Measurements from ENCODE around the gene HGFAC.

Gene HGFAC

DNA sequence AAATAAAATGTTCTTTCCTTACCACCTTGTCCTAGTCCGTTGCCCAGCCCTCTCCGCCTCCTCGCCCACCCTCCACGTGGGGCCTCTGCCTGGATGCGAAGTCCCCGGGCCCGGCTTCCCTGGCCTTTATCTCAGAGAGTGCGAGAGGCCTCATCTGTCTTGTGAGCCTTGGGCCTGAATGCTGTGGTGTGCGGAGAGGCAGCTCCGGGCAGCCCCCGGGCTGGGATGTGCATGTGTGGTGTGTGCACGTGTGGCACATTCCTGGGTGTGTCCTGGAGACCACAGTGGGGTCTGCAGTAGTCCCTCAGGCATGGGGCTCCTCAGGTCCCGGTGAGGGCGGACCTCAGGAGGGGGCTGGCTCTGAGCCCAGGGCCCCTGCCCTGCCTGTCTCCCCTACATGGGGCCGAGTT lies 52.7 kb downstream of the HGFAC start:
- H3K27me3 ChIP-seq (ENCODE audit: control insufficient read depth in 1 of 2, insufficient read depth in 2 of 2, low read length in 2 of 2), result peaks cover 34 to 44% of the 10 kb centered on the region in 2 donors
- no peak overlapping the region for H3K4me3 ChIP-seq (ENCODE audit: low read length in 2 of 2)
- H3K9me3 ChIP-seq (ENCODE audit: control insufficient read depth in 2 of 2, low read length in 2 of 2), result no peaks in the 10 kb centered on the region
- no peak overlapping the region for H3K27ac ChIP-seq (ENCODE audit: low read length)
- no peaks in the 10 kb centered on the region for H3K4me1 ChIP-seq (ENCODE audit: control insufficient read depth, insufficient read depth, low read length)
- no peak overlapping the region for H3K9ac ChIP-seq (ENCODE audit: low read length in 2 of 2)
- no peaks in the 10 kb centered on the region for H3K36me3 ChIP-seq (ENCODE audit: control insufficient read depth in 2 of 2, insufficient read depth in 2 of 2, low read length in 2 of 2)

- H3K4me3 ChIP-seq (ENCODE audit: low read length in 2 of 2), result no peak overlapping the region
- no peaks in the 10 kb centered on the region for H3K9me3 ChIP-seq (ENCODE audit: control insufficient read depth in 2 of 2, low read length in 2 of 2)
- H3K27ac ChIP-seq (ENCODE audit: low read length), result no peak overlapping the region
- no peak overlapping the region for H3K9ac ChIP-seq (ENCODE audit: low read length in 2 of 2)
- H3K27me3 ChIP-seq (ENCODE audit: control insufficient read depth in 1 of 2, insufficient read depth in 2 of 2, low read length in 2 of 2), result peaks cover 34 to 44% of the 10 kb centered on the region in 2 donors
- H3K4me1 ChIP-seq (ENCODE audit: control insufficient read depth, insufficient read depth, low read length), result no peaks in the 10 kb centered on the region
- H3K36me3 ChIP-seq (ENCODE audit: control insufficient read depth in 2 of 2, insufficient read depth in 2 of 2, low read length in 2 of 2), result no peaks in the 10 kb centered on the region
These were observed 53.6 kb downstream of the HGFAC start for GRCh38 chr4:3495204-3495975.

- no peaks in the 10 kb centered on the region for H3K9me3 ChIP-seq (ENCODE audit: control insufficient read depth in 2 of 2, low read length in 2 of 2)
- H3K4me3 ChIP-seq (ENCODE audit: low read length in 2 of 2), result no peak overlapping the region
- H3K9ac ChIP-seq (ENCODE audit: low read length in 2 of 2), result no peak overlapping the region
- H3K27me3 ChIP-seq (ENCODE audit: control insufficient read depth in 1 of 2, insufficient read depth in 2 of 2, low read length in 2 of 2), result peaks cover 34 to 44% of the 10 kb centered on the region in 2 donors
- no peak overlapping the region for H3K27ac ChIP-seq (ENCODE audit: low read length)
- no peaks in the 10 kb centered on the region for H3K4me1 ChIP-seq (ENCODE audit: control insufficient read depth, insufficient read depth, low read length)
- H3K36me3 ChIP-seq (ENCODE audit: control insufficient read depth in 2 of 2, insufficient read depth in 2 of 2, low read length in 2 of 2), result no peaks in the 10 kb centered on the region
These were observed 54.3 kb downstream of the HGFAC start for GRCh38 chr4:3496021-3496420.

- Histone ChIP-seq H3K27ac (ENCODE audit: low read length) (no peak overlapping the region), H3K4me3 (ENCODE audit: low read length in 2 of 2) (no peak overlapping the region), H3K27me3 (ENCODE audit: control insufficient read depth in 1 of 2, insufficient read depth in 2 of 2, low read length in 2 of 2) (peaks cover 27 to 37% of the 10 kb centered on the region in 2 donors), H3K4me1 (ENCODE audit: control insufficient read depth, insufficient read depth, low read length) (no peaks in the 10 kb centered on the region), H3K9me3 (ENCODE audit: control insufficient read depth in 2 of 2, low read length in 2 of 2) (no peaks in the 10 kb centered on the region), H3K9ac (ENCODE audit: low read length in 2 of 2) (no peak overlapping the region), H3K36me3 (ENCODE audit: control insufficient read depth in 2 of 2, insufficient read depth in 2 of 2, low read length in 2 of 2) (peaks cover 0 to 2% of the 10 kb centered on the region in 2 donors)
These were observed 55.3 kb downstream of the HGFAC start for GRCh38 chr4:3497095-3497494.

DNA sequence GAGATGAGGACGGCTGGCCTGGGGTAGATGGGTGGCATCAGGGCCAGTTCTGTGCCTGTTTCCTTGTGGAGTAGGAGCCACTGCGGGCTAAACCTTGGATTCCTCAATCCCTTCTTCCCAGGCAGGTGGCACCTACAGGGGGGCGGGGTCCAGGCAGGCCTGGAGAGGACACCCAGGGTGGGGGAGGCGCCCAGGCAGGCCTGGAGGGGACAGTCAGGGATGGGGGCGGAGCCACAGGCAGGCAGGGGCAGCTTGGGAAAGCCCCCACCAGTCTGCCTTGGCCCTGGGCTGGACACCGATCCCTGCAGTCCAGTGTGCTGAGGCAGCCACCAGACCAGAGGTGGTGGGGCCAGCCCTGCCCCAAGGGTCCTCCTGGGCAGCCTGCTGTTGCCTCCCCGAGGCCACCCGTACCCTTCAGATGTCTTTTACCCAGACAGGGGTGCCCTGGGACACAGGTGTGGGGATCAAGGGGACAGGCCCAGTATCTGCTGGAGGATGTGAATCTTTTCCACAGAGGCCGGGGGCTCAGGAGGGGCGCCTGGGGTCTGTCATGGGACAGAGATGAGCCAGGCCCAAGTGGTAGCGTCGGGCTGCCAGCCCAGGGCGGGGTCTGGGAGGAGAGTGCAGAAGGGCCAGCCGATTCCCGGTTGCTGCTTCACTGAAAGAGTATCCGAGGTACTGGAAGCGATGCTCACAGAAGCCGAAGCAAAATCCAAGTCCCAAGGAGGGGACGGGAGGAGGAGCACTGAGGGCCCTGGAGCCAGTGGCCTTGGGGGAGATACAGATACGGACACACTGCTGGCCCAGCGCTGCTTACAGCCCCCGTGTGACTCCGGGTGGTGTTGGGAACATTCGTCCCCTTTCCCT lies 56.0 kb downstream of the HGFAC start:
- H3K4me1 ChIP-seq (ENCODE audit: control insufficient read depth, insufficient read depth, low read length), result no peaks in the 10 kb centered on the region
- H3K36me3 ChIP-seq (ENCODE audit: control insufficient read depth in 2 of 2, insufficient read depth in 2 of 2, low read length in 2 of 2), result peaks cover 0 to 2% of the 10 kb centered on the region in 2 donors
- H3K27ac ChIP-seq (ENCODE audit: low read length), result no peak overlapping the region
- H3K9ac ChIP-seq (ENCODE audit: low read length in 2 of 2), result no peak overlapping the region
- no peak overlapping the region for H3K4me3 ChIP-seq (ENCODE audit: low read length in 2 of 2)
- peaks cover 23 to 30% of the 10 kb centered on the region in 2 donors for H3K27me3 ChIP-seq (ENCODE audit: control insufficient read depth in 1 of 2, insufficient read depth in 2 of 2, low read length in 2 of 2)
- H3K9me3 ChIP-seq (ENCODE audit: control insufficient read depth in 2 of 2, low read length in 2 of 2), result no peaks in the 10 kb centered on the region

DNA sequence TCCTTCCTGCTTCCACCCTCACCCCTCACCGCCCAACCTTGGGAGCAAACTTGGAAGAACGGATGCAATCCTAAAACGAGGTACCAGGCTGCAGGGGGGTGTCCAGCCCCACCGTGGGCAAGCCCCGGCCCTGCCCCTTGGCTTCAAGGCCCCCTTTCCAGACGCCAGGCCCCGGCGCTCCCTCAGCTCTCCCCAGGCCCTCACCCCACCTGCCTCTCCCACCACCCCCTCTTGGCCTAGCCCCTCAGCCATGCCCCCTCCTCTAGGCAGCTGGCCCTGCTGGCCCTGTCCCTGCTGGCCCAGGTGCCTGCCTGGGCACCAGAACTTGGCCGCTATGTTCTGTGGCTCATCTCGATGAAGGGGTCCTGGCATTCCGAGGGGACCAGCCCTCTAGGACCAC lies 56.6 kb downstream of the HGFAC start:
- Histone ChIP-seq H3K4me1 (ENCODE audit: control insufficient read depth, insufficient read depth, low read length) (no peaks in the 10 kb centered on the region), H3K36me3 (ENCODE audit: control insufficient read depth in 2 of 2, insufficient read depth in 2 of 2, low read length in 2 of 2) (peaks cover 0 to 7% of the 10 kb centered on the region in 2 donors), H3K27ac (ENCODE audit: low read length) (no peak overlapping the region), H3K9me3 (ENCODE audit: control insufficient read depth in 2 of 2, low read length in 2 of 2) (no peaks in the 10 kb centered on the region), H3K4me3 (ENCODE audit: low read length in 2 of 2) (no peak overlapping the region), H3K9ac (ENCODE audit: low read length in 2 of 2) (no peak overlapping the region), H3K27me3 (ENCODE audit: control insufficient read depth in 1 of 2, insufficient read depth in 2 of 2, low read length in 2 of 2) (peaks cover 23 to 24% of the 10 kb centered on the region in 2 donors)

All from stomach smooth muscle (tissue), 2 donors.